ENCODE data around the gene CDH18. TPM values are rescaled to one million over a fixed set of nuclear protein-coding genes. Genes with fewer than 3 reads are reported as not detected.

The CDH18 gene
- total and polyA plus RNA-seq, 2 of the 13 experiments (the other 11 are each of a cell fraction or from before 2014, with no cell fraction given) = not detected

- Histone ChIP-seq H3K27me3 (ENCODE audit: control insufficient read depth in 1 of 2, insufficient read depth in 2 of 2, low read length in 2 of 2) (no peaks in the 10 kb centered on the region), H3K9ac (ENCODE audit: insufficient read depth, low read depth, low read length) (no peak overlapping the region), H3K4me3 (replicated peaks in 1 of 3; ENCODE audit: insufficient read depth in 1 of 3, low read depth in 2 of 3, low read length in 3 of 3) (no peak overlapping the region), H3K36me3 (replicated peaks in 1 of 2; ENCODE audit: control insufficient read depth in 1 of 2, insufficient read depth in 2 of 2, low read length in 2 of 2) (no peaks in the 10 kb centered on the region), H3K79me2 (ENCODE audit: insufficient read depth, low read length) (no peaks in the 10 kb centered on the region), H4K20me1 (ENCODE audit: insufficient read depth, low read length) (no peaks in the 10 kb centered on the region), H3K4me1 (ENCODE audit: insufficient read depth, low read length) (no peaks in the 10 kb centered on the region), H2AFZ (ENCODE audit: low read length) (no peak overlapping the region), H3K4me2 (ENCODE audit: low read depth, low read length) (no peak overlapping the region), H3K27ac (ENCODE audit: extremely low read length, insufficient read depth, low read length) (no peak overlapping the region), H3K9me3 (ENCODE audit: low read length) (peaks cover 26% of the 10 kb centered on the region)
- in situ Hi-C loops (cut with HindIII; ENCODE audit: extremely low pct_ligation_motif_present, low pct_unique_long_range_greater_than_20kb) = no loop called here
- intact Hi-C loops (cut with micrococcal nuclease; ENCODE audit: unreplicated experiment) = no loop called here
- no peak for DNase-seq (ENCODE audit: low spot score)
- TF ChIP-seq HOXA3 (CRISPR knock-in tag; IDR thresholded peaks at IDR 0.05) (no peak), ZNF790 (CRISPR knock-in tag; IDR thresholded peaks at IDR 0.05; ENCODE audit: borderline replicate concordance) (no peak), THAP11 (CRISPR knock-in tag; IDR thresholded peaks at IDR 0.05) (no peak), ZC3H13 (CRISPR knock-in tag; IDR thresholded peaks at IDR 0.05) (no peak), YEATS2 (CRISPR knock-in tag; IDR thresholded peaks at IDR 0.05; ENCODE audit: borderline replicate concordance) (no peak), JUN (CRISPR knock-in tag; IDR thresholded peaks at IDR 0.05) (no peak), ZNF501 (CRISPR knock-in tag; IDR thresholded peaks at IDR 0.05) (no peak)
- TF ChIP-seq, protein P1, sequence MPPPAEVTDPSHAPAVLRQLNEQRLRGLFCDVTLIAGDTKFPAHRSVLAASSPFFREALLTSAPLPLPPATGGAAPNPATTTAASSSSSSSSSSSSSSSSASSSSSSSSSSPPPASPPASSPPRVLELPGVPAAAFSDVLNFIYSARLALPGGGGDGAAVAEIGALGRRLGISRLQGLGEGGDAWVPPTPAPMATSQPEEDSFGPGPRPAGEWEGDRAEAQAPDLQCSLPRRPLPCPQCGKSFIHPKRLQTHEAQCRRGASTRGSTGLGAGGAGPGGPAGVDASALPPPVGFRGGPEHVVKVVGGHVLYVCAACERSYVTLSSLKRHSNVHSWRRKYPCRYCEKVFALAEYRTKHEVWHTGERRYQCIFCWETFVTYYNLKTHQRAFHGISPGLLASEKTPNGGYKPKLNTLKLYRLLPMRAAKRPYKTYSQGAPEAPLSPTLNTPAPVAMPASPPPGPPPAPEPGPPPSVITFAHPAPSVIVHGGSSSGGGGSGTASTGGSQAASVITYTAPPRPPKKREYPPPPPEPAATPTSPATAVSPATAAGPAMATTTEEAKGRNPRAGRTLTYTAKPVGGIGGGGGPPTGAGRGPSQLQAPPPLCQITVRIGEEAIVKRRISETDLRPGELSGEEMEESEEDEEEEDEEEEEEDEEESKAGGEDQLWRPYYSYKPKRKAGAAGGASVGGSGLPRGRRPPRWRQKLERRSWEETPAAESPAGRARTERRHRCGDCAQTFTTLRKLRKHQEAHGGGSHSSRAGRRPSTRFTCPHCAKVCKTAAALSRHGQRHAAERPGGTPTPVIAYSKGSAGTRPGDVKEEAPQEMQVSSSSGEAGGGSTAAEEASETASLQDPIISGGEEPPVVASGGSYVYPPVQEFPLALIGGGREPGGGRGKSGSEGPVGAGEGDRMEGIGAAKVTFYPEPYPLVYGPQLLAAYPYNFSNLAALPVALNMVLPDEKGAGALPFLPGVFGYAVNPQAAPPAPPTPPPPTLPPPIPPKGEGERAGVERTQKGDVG (CRISPR knock-in tag; IDR thresholded peaks at IDR 0.05; ENCODE audit: borderline replicate concordance) = no peak
- TF ChIP-seq, protein P2, sequence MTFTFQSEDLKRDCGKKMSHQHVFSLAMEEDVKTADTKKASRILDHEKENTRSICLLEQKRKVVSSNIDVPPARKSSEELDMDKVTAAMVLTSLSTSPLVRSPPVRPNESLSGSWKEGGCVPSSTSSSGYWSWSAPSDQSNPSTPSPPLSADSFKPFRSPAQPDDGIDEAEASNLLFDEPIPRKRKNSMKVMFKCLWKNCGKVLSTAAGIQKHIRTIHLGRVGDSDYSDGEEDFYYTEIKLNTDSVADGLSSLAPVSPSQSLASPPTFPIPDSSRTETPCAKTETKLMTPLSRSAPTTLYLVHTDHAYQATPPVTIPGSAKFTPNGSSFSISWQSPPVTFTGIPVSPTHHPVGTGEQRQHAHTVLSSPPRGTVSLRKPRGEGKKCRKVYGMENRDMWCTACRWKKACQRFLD (CRISPR knock-in tag; IDR thresholded peaks at IDR 0.05; ENCODE audit: borderline replicate concordance) = no peak
- ChIA-PET CTCF (ENCODE audit: low intra/inter-chr PET ratio, low total read pairs) (no interaction called here), POLR2A (no interaction called here)
- no peak for FAIRE-seq
- 9% methylated on average over 2 of the region's 2 CpGs for WGBS (ENCODE audit: low lambda C conversion rate)
- ATAC-seq = no peak
- BruUV-seq (replicated peaks) = no TSS peak
These were observed 234.4 kb downstream of the CDH18 start for GRCh38 chr5:19753579-19753978.
